HG03045 (cell line): ENCODE data around the gene METTL24.
"Not testable (repeated sequence)": the region's sequence is repeated elsewhere in the genome, so short reads cannot be mapped to it uniquely, and the experiment has no call there.

Experiments used
- ATAC-seq: cut with Tn5 transposase; IDR thresholded peaks from one replicate; pipeline ENCODE4 v1.9.1; 2021; ENCODE audit warnings: mild to moderate bottlenecking, moderate library complexity; ENCODE audit not compliant: unreplicated experiment

Gene METTL24

DNA sequence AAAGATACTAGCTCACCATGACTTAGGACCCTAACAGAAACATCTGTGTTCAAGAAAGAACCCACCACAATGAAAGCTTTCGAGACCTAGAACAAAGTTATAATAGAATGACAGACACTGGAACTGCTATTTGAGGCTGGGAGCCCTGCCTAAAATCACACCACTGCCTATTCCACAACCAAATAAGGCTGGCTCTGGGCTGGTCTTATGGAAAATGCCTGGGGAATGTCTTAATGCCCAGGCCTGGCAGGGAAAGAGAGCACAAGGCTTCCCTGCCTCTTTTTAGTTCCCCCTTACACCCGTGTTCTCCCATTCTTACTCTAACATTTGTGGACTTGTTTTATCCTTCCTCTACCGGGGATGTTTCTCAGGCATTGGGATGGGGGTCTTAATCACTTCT lies 5.6 kb upstream of the METTL24 start:
- no peak for ATAC-seq

- no peak for ATAC-seq
Measured at GRCh38 chr6:110360676-110361075, 2.5 kb upstream of the METTL24 start.

GRCh38 chr6:110359556-110359955 lies 1.4 kb upstream of the METTL24 start:
- ATAC-seq, result no peak

- ATAC-seq, result no peak
Measured at GRCh38 chr6:110358553-110359160, 508 bp upstream of the METTL24 start.

- no peak for ATAC-seq
Measured at GRCh38 chr6:110357298-110357663, 868 bp downstream of the METTL24 start.

DNA sequence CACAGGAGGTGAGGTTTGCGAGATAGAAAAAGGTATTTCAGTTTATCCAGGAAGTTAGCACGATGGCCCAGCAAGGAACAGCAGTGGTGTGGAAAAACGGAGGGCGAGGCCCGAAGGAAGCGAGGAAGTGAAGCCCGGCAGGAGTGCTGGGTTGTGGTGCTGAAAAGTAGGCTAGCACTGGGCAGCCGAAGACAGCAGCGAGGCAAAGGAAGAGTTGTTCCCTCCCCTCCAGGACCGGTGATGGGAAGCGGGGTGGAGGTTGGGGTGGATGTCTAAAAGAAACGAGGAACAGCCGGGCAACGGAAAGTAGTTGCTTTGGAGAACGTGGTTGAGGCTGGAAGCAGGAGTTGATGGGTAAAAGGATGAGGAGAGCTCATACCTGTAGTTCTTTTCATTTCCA lies 1.4 kb downstream of the METTL24 start:
- no peak for ATAC-seq

DNA sequence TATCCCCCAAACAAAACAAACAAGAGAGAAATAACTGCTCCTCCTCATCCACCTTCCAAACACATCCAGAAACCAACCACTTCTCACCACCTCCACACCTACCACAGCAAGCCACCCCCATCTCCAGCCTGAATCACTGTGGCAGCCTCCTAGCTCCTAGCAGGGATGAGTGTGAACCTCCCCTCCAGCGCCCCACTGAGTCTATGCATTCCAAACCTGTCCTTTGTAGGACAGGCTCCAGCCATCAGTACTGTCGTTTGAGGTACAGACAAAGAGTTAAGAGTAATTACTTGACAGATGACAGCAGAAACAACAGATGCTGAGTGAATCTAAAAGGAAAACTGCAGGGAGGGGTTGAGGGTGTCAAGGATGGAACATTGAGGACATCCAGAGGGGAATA lies 2.4 kb downstream of the METTL24 start:
- no peak for ATAC-seq

DNA sequence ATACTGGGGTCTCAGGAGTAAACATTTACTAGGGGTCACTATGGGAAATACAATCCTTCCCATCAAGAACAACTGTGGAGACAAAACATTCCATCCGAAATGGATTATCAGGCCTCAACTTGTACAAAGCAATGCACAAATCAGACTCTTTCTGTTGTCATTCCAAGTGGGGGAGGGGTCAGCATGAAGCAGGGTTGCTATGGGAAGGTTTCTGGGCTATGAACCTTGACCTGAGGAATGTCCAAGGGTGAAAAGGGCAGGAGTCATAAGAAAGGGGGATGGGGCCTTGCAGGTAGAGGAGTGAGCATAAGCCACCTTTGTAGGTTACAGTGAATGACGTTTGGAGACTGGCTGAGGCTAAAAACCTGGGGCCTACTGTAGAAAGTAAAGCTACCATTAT lies 3.1 kb downstream of the METTL24 start:
- ATAC-seq, result no peak

- ATAC-seq, result no peak
Measured at GRCh38 chr6:110354153-110354552, 4.0 kb downstream of the METTL24 start.

- no peak for ATAC-seq
Measured at GRCh38 chr6:110353457-110354001, 4.6 kb downstream of the METTL24 start.

DNA sequence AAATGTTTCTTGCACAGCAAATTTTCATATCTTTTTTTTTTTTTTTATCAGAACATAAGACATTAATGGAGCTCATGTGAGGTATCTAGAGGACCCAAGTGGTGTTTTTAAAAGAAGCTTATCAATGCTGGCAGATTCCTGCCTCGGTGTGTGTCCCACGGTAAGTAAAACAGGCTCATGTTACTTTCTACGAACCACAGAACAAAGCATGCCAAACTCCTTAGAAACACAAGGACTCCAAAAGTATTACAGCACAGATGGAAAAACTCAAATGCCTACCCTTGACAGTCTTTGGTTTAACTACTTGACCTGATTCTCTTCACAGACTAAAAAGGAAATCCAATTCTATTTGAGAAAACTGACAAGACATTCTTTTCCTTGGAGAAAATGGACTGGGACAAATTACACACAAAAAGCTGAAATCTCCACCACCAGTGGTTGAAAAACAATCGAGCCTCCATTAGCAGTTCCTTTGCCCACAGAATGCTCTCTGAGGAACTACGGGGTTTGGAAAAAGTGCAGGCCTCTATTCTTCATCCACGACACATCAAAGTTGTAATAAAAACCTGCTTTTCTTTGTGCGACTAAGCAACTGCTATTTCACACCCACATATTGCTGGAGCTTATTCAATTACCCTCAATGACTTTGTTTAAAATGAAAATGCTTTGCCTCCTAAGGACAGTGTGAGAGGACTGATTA lies 5.4 kb downstream of the METTL24 start:
- no peak for ATAC-seq

DNA sequence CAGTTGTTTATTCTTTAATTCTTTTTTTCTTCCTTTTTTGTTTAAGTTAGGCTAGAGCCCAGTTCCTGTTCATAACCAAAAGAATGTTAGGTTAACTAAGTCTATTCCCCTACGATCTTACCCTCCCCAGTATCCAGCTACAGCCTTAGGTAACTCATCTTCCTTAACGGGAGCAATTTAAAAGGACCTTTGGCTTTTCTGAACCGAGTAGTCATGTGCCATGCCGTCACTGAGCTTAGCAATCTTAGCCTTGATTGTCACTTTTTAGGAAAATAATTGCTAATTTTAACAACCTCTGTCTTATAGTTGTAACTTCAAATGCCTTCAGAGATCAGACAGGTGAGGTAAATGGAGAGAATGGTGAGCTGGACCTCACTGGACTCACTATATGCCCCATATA lies 6.2 kb downstream of the METTL24 start:
- ATAC-seq, result no peak

- no peak for ATAC-seq
Measured at GRCh38 chr6:110351546-110351945, 6.6 kb downstream of the METTL24 start.

DNA sequence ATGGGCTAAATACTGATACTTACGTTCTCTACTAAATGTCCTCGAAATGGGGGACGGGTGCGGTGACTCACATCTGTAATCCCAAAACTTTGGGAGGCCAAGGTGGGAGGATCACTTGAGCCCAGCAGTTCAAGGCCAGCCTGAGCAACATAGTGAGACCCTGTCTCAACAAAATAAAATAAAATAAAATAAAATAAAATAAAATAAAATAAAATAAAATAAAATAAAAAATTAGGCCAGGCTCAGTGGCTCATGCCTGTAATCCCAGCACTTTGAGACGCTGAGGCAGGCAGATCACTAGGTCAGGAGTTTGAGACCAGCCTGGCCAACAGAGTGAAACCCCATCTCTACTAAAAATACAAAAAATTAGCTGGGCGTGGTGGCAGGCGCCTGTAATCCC lies 7.6 kb downstream of the METTL24 start:
- not testable (repeated sequence) for ATAC-seq

GRCh38 chr6:110348961-110349690 lies 9.0 kb downstream of the METTL24 start:
- ATAC-seq, result no peak

DNA sequence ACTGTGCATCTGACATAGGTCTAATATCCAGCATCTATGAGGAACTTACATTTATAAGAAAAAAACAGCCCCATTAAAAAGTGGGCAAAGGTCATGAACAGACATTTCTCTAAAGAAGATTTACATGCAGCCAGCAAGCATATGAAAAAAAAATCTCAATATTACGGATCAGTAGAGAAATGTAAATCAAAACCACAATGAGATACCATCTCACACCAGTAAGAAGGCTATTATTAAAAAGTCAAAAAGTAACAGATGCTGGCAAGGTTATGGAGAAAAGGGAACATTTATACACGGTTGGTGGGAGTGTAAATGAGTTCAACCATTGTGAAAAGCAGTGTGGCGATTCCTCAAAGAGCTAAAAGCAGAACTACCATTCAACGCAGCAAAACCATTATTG lies 13.1 kb downstream of the METTL24 start:
- ATAC-seq, result no peak

DNA sequence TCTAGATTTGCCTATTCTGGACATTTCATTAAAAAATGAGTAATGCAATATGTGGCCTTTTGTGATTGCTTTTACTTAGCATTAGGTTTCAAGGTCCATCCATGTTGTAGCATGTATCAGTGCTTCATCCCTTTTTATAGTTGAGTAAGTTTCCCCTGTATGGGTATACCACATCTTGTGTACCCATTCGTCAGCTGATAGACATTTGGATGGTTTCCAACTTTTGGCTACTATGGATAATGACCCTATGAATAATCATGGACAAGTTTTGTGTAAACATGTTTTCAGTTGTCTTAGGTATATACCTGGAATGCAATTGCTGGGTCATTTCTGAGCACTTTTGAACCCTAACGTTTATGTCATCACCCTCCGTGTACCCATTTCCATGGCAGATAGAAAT lies 15.4 kb downstream of the METTL24 start:
- no peak for ATAC-seq

- no peak for ATAC-seq
Measured at GRCh38 chr6:110341663-110342596, 16.2 kb downstream of the METTL24 start.

DNA sequence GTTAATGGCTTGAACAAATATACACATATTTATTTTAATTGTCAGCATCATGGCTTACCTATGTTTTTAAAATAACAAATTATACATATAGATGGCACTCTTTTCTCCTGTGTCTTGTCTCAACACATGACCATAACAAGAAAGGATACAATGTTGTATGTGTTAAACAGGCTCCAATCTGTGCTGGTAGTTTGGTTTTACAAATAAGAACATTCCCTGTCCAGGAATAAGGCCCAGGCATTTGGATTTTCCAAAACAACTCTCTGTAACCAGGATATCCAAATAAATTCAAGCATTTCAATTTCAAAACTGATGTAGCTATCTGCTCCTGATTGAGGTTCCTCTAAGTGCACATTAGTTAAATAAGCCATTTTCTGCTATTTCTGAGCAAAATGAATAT lies 17.1 kb downstream of the METTL24 start:
- no peak for ATAC-seq

DNA sequence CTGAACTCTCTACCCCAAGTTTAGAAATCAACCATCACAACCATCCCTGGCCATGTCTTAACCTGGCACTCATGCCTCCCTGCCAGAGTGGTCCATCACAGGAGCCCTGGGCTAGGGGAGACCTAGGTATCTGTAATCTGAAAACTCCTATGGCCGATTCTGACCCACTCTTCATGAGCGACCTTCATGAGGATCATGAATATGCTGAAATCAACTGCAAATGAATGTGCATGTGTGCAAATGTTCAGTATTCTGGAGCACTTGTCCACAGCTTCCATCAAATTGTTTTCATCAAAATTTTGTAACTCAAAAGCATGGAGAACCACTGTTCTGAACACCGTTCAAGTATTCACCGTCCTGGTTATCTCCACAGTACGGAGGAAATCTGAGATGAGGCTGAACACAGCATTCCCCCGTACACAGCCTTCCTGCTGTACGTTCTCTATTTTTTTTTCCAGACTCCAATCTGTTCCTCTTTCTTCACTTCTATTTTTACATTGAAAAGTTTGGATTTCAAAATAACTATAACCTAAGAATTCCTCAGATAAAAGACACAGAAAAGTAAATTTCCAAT lies 17.7 kb downstream of the METTL24 start:
- no peak for ATAC-seq
